Fibroblast of skin of abdomen (primary cell): ENCODE results near the gene NTS. TPM values are rescaled to one million over a fixed set of nuclear protein-coding genes. Genes with fewer than 3 reads are reported as not detected.
A peak's percentile ranks its signal among the peaks of the same experiment; 100 is the strongest.

Source experiments
- DNase-seq: peaks from one replicate; pipeline ENCODE4 v3.0.0-alpha.2; 2013
- polyA plus RNA-seq, 2 experiments: library from polyadenylated mRNA; unstranded; fragments of 120-200 nt; gene quantifications; one replicate each; pipeline ENCODE4 v1.2.1, GENCODE V29; 2013; ENCODE audit not compliant: insufficient read length in 2 of 2

The NTS gene
- polyA plus RNA-seq (2013, experiment 1 of 2; ENCODE audit: insufficient read length) = 0.22 TPM
- polyA plus RNA-seq (2013, experiment 2 of 2; ENCODE audit: insufficient read length) = 0.22 TPM

- DNase-seq = peak; percentile 4
Measured at GRCh38 chr12:85874031-85874461, at the start of gene NTS. Gene NTS, plus strand, starts transcription at chr12:85874295. Its CDS starts 109 bp downstream, at chr12:85874404.

- no peak for DNase-seq
Measured at GRCh38 chr12:85825746-85826145, 48.3 kb upstream of the NTS start.

GRCh38 chr12:85828576-85828975, 45.5 kb upstream of the NTS start:
- DNase-seq = no peak

GRCh38 chr12:85829391-85829790, 44.7 kb upstream of the NTS start:
- peak; percentile 61 for DNase-seq

GRCh38 chr12:85831327-85831990, 42.6 kb upstream of the NTS start:
- peak; percentile 33 for DNase-seq

- DNase-seq = no peak
Measured at GRCh38 chr12:85833579-85833978, 40.5 kb upstream of the NTS start.

GRCh38 chr12:85834378-85834777, 39.7 kb upstream of the NTS start:
- no peak for DNase-seq

GRCh38 chr12:85835426-85836196, 38.5 kb upstream of the NTS start:
- DNase-seq = peak; percentile 60

- DNase-seq = peak; percentile 92
Measured at GRCh38 chr12:85836197-85837090, 37.7 kb upstream of the NTS start, which contains the start of gene RASSF9. Gene RASSF9, minus strand, starts transcription at chr12:85836409. Its CDS starts 208 bp downstream, at chr12:85836201.

- no peak for DNase-seq
Measured at GRCh38 chr12:85843606-85844310, 30.3 kb upstream of the NTS start.

- DNase-seq = no peak
Measured at GRCh38 chr12:85849344-85849743, 24.8 kb upstream of the NTS start.

GRCh38 chr12:85855305-85855704, 18.8 kb upstream of the NTS start:
- DNase-seq = no peak

- no peak for DNase-seq
Measured at GRCh38 chr12:85856966-85857365, 17.1 kb upstream of the NTS start.

GRCh38 chr12:85865890-85866289, 8.2 kb upstream of the NTS start:
- DNase-seq = peak; percentile 77

GRCh38 chr12:85866986-85867776, 6.9 kb upstream of the NTS start:
- peak; percentile 68 for DNase-seq

- peak; percentile 62 for DNase-seq
Measured at GRCh38 chr12:85872497-85873091, 1.5 kb upstream of the NTS start.

GRCh38 chr12:85877459-85877858, 3.4 kb downstream of the NTS start:
- no peak for DNase-seq

- no peak for DNase-seq
Measured at GRCh38 chr12:85883763-85884162, 9.7 kb downstream of the NTS start.

- no peak for DNase-seq
Measured at GRCh38 chr12:85894653-85895052, 20.6 kb downstream of the NTS start.

GRCh38 chr12:85920324-85920947, 46.3 kb downstream of the NTS start:
- DNase-seq = peak; percentile 14
